GM12891 (cell line): Measurements from ENCODE around the gene STRIP2.

ENCODE experiments used
- PAX5 ChIP-seq: IDR thresholded peaks from 2 replicates; pipeline ENCODE4 v1.6.1; 2011; ENCODE audit warnings: low read length, moderate library complexity, mild to moderate bottlenecking; ENCODE audit not compliant: insufficient read depth, severe bottlenecking
- POLR2A ChIP-seq: IDR thresholded peaks from 2 replicates; pipeline ENCODE4 v1.6.1; 2011; ENCODE audit warnings: low read depth, low read length, control low read depth
- SPI1 ChIP-seq: IDR thresholded peaks from 2 replicates; pipeline ENCODE4 v1.6.1; 2011; ENCODE audit warnings: low read depth, low read length, control low read depth

DNA sequence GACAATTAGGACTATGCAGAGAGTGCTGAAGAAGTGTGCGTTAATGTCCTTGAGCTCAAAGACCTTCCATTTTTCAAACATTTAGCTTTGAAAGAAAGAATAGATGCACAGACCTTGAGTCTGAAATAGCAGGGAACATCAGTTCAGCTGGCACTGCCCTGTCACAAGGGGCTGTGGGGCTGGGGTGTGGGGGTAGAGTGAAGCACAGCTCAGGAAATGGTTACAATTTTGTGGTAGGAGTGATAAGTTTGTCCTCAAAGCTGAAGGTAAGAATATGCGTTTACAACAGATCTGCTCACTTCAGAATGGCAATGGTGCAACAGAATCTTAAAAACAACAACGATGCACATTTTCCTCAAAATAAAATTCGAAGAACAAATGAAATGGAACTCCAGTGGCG, 101.7 kb downstream of the STRIP2 start:
- TF ChIP-seq POLR2A = no peak
- TF ChIP-seq PAX5 = no peak
- TF ChIP-seq SPI1 = no peak
